ENCODE results near the gene SSR4. TPM values are rescaled to one million over a fixed set of nuclear protein-coding genes. Genes with fewer than 3 reads are reported as not detected.

Gene SSR4
- total and polyA plus RNA-seq, 4 donors, result 125 to 459 (median 304) TPM

GRCh38 chrX:153814591-153815315 lies 20.3 kb downstream of the SSR4 start:
- H3K27me3 ChIP-seq (ENCODE audit: control insufficient read depth in 4 of 4, insufficient read depth in 4 of 4, low read length in 3 of 4), result peaks cover 0 to 3% (median 0%) of the 10 kb centered on the region in 4 donors
- TF ChIP-seq TAF1 (conservative IDR thresholded peaks at IDR 0.05), result no peak
- no peak for TF ChIP-seq HNF4A (conservative IDR thresholded peaks at IDR 0.05)
- TF ChIP-seq, protein P1, sequence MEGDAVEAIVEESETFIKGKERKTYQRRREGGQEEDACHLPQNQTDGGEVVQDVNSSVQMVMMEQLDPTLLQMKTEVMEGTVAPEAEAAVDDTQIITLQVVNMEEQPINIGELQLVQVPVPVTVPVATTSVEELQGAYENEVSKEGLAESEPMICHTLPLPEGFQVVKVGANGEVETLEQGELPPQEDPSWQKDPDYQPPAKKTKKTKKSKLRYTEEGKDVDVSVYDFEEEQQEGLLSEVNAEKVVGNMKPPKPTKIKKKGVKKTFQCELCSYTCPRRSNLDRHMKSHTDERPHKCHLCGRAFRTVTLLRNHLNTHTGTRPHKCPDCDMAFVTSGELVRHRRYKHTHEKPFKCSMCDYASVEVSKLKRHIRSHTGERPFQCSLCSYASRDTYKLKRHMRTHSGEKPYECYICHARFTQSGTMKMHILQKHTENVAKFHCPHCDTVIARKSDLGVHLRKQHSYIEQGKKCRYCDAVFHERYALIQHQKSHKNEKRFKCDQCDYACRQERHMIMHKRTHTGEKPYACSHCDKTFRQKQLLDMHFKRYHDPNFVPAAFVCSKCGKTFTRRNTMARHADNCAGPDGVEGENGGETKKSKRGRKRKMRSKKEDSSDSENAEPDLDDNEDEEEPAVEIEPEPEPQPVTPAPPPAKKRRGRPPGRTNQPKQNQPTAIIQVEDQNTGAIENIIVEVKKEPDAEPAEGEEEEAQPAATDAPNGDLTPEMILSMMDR (IDR thresholded peaks at IDR 0.05; ENCODE audit: low read depth, low read length, missing input control), result no peak
- TF ChIP-seq JUND (IDR thresholded peaks at IDR 0.05), result no peak
- TF ChIP-seq REST (IDR thresholded peaks at IDR 0.05), result no peak
- TF ChIP-seq FOXA2 (IDR thresholded peaks at IDR 0.05), result no peak
- TF ChIP-seq RAD21 (IDR thresholded peaks at IDR 0.05), result no peak
- TF ChIP-seq SP1 (IDR thresholded peaks at IDR 0.05), result no peak
- no peak for TF ChIP-seq GABPA (IDR thresholded peaks at IDR 0.05 in 1 of 2, conservative IDR thresholded peaks at IDR 0.05 in 1 of 2)
- no peak for TF ChIP-seq ZBTB33 (IDR thresholded peaks at IDR 0.05)
- no peak for TF ChIP-seq FOXA1 (IDR thresholded peaks at IDR 0.05)
- TF ChIP-seq NR2F2 (IDR thresholded peaks at IDR 0.05), result no peak
- TF ChIP-seq EGR1 (IDR thresholded peaks at IDR 0.05; ENCODE audit: low read depth in 2 of 2), result no peak
- TF ChIP-seq RXRA (IDR thresholded peaks at IDR 0.05), result no peak
- TF ChIP-seq HNF4G (IDR thresholded peaks at IDR 0.05), result no peak
- TF ChIP-seq, protein P2, sequence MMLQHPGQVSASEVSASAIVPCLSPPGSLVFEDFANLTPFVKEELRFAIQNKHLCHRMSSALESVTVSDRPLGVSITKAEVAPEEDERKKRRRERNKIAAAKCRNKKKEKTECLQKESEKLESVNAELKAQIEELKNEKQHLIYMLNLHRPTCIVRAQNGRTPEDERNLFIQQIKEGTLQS (IDR thresholded peaks at IDR 0.05), result no peak
- H3K4me3 ChIP-seq (ENCODE audit: low read depth in 1 of 3, low read length in 3 of 3), result no peak overlapping the region
- H3K36me3 ChIP-seq (ENCODE audit: control insufficient read depth in 4 of 4, insufficient read depth in 3 of 4, low read depth in 1 of 4, low read length in 3 of 4), result no peaks in the 10 kb centered on the region
- 75% methylated on average over 19 of the region's 19 CpGs for WGBS
- no peak overlapping the region for H3K27ac ChIP-seq (ENCODE audit: low read depth in 1 of 2, low read length in 2 of 2)
- H3K9ac ChIP-seq (ENCODE audit: low read depth in 1 of 2, low read length in 2 of 2), result no peak overlapping the region
- peaks cover 0 to 2% (median 0%) of the 10 kb centered on the region in 4 donors for H3K9me3 ChIP-seq (ENCODE audit: control insufficient read depth in 4 of 4, low read length in 3 of 4)
- no peak for DNase-seq (ENCODE audit: low spot score)
- peaks cover 0 to 2% (median 1%) of the 10 kb centered on the region in 4 donors for H3K4me1 ChIP-seq (ENCODE audit: control insufficient read depth in 4 of 4, insufficient read depth in 4 of 4, low read length in 3 of 4)

Measured in liver (tissue), 9 donors.